Effector memory CD8-positive, alpha-beta T cell (primary cell): Measurements from ENCODE around the gene FXYD2.

ENCODE experiments used
- ATAC-seq: fragments of 150-1000 bp; cut with Tn5 transposase; replicated peaks from 2 replicates; pipeline ENCODE4 v1.10.0; 2021; ENCODE audit warnings: mild to moderate bottlenecking, moderate library complexity
- DNase-seq, 3 experiments: peaks; one replicate each; pipeline ENCODE4 v3.0.0; 2021
- H3K27ac Mint-ChIP-seq, 2 donors: one replicate each; pipeline ENCODE4 v1.8.0; 2022; ENCODE audit warnings: mild to moderate bottlenecking in 2 of 2, mixed read lengths in 2 of 2, moderate library complexity in 2 of 2
- H3K27me3 Mint-ChIP-seq, 2 donors: one replicate each; pipeline ENCODE4 v1.8.0; 2022; ENCODE audit warnings: mixed read lengths in 2 of 2
- H3K36me3 Mint-ChIP-seq: one replicate; pipeline ENCODE4 v1.8.0; 2022; ENCODE audit warnings: mild to moderate bottlenecking, moderate library complexity, mixed read lengths; ENCODE audit not compliant: insufficient read depth
- H3K4me1 Mint-ChIP-seq, 2 donors: one replicate each; pipeline ENCODE4 v1.8.0; 2022; ENCODE audit warnings: low read depth in 2 of 2, mixed read lengths in 2 of 2
- H3K4me3 Mint-ChIP-seq, 2 donors: one replicate each; pipeline ENCODE4 v1.8.0; 2022; ENCODE audit warnings: mild to moderate bottlenecking in 2 of 2, mixed read lengths in 2 of 2, moderate library complexity in 2 of 2
- H3K9me3 Mint-ChIP-seq, 2 donors: one replicate each; pipeline ENCODE4 v1.8.0; 2022; ENCODE audit warnings: mixed read lengths in 2 of 2

FXYD2 gene

DNA sequence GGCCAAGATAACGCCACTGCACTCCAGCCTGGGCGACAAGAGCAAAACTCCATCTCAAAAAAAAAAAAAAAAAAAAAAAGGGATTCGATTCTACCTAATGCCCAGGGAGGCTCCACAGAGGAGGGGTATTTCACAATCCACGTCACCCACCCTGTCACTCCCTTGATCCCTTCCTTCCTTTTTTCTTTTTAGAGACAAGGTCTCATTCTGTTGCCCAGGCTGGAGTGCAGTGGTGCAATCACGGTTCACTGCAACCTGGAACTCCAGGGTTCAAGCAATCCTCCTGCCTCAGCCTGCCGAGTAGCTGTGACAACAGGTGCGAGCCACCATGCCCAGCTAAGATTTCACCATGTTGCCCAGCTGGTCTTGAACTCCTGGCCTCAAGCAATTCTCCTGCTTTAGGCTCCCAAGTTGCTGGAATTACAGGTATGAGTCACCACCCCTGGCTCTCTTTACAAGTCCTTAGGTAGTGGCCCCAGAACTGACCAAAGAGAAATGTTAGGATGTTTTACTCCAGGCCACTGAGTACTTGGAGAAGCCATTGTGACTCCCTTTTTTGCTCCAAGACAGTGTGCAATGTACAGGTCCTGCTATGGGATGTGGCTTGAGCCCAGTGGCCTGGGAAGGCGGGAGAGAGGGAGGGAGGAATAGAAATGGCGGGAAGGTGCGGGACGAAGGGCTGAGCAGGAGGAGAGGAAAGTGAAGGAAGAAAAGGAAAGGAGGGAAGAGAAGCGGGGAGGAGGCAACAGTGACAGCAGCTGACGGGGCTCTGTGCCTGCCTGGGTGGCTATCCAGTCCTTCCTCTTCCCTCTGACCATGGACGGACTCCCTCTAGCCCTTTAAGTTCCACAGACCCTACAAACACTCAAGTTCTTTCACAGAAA lies 11.8 kb upstream of the FXYD2 start:
- H3K9me3 Mint-ChIP-seq, result no peaks in the 10 kb centered on the region
- H3K4me1 Mint-ChIP-seq, result peaks cover 20 to 22% of the 10 kb centered on the region in 2 donors
- peak overlapping the region in 1 of 2 donors; percentile 42 for H3K27ac Mint-ChIP-seq
- no peak overlapping the region for H3K4me3 Mint-ChIP-seq
- peaks cover 5% of the 10 kb centered on the region for H3K36me3 Mint-ChIP-seq
- DNase-seq (no peak), ATAC-seq (no peak)
- H3K27me3 Mint-ChIP-seq, result peaks cover 7 to 17% of the 10 kb centered on the region in 2 donors

DNA sequence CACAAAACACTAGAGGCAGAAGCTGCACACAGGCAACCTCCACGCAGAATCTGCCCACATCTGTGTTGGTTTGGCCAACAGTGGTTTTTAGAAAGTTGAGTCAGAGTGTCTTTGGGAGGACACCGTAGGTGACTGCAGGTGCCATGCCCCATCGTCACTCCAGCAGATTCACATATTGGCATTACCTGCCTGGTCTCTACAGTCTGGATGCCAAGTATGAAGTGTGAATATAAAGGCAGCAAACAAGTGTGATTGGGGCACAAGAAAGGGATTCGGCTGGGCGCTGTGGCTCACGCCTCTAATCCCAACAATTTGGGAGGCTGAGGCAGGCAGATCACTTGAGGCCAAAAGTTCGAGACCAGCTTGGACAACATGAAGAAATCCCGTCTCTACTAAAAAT lies 11.0 kb upstream of the FXYD2 start:
- H3K27ac Mint-ChIP-seq, result no peak overlapping the region
- H3K4me3 Mint-ChIP-seq, result no peak overlapping the region
- no peaks in the 10 kb centered on the region for H3K9me3 Mint-ChIP-seq
- H3K27me3 Mint-ChIP-seq, result peaks cover 7 to 17% of the 10 kb centered on the region in 2 donors
- ATAC-seq (no peak), DNase-seq (no peak)
- peaks cover 3% of the 10 kb centered on the region for H3K36me3 Mint-ChIP-seq
- peaks cover 25 to 28% of the 10 kb centered on the region in 2 donors for H3K4me1 Mint-ChIP-seq

DNA sequence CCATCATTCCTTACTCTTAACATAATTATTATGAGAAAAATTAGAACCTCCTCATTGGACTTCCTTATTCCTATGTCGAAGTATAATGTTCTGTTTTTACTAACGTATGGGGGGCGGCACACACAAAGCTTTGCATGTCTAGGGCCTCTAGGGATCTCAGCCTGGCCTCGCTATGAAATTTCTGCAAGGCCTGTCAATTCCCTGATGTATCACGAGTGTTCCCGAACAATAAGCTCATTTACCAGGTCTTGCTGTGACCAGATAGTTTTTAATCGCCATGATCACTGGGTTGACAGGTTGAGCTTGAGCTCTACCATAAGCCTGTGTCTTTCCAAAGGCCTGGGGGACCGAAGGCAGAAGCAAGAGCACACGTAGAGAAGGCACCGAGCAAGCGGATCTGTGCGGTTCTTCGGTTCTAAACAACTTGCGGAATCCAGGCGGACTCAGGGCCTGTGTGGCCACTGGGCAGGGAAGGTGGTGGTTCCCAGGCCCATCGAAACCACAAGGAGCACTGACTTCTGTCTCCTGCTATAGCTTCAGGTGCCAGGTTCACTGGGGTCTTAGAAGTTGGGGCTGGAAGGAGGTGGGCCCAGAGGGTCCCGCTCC lies 10.4 kb upstream of the FXYD2 start:
- ATAC-seq, result no peak

DNA sequence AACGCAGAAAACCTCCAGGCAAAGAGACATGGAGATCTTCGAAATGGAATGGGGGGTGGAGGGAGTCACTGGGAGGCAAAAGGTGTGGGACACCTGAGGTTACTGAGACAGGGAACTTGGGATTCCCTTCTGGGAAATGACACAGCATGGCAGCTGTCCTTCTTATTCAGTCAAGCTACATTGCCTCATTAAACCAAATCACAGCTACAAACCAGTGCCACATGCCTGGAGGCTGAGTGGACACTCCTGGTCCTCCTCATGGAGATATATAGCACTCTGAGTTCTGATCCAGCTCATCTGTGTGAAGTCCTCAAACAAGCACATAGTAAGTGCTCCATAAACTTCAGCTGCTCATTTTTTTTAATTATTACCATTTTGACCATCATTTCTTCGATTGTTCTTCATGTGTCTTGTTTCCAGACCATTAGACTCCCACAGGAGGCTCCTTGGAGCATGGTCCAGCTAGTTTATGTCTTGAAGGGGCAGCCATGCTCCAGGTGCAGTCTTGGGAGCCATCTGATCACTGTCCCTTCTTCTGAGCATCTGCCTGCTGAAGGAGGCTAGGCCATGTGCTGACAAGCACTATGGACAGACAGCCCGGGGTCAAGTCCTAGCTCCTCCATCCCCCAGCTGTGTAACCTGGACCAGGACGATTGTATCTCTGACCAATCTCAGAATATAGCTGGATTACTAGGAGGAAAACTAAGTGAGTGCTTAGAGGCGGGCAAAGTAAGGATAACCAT lies 9.7 kb upstream of the FXYD2 start:
- H3K4me3 Mint-ChIP-seq, result no peak overlapping the region
- no peak for ATAC-seq

More for the DNA sequence above, 10.4 kb upstream of the FXYD2 start:
- no peaks in the 10 kb centered on the region for H3K9me3 Mint-ChIP-seq
- peaks cover 7 to 17% of the 10 kb centered on the region in 2 donors for H3K27me3 Mint-ChIP-seq
- no peak overlapping the region for H3K4me3 Mint-ChIP-seq
- H3K4me1 Mint-ChIP-seq, result peaks cover 30 to 33% of the 10 kb centered on the region in 2 donors
- DNase-seq, result no peak
- H3K27ac Mint-ChIP-seq, result peak overlapping the region in 1 of 2 donors; percentile 16
- peaks cover 3% of the 10 kb centered on the region for H3K36me3 Mint-ChIP-seq

DNA sequence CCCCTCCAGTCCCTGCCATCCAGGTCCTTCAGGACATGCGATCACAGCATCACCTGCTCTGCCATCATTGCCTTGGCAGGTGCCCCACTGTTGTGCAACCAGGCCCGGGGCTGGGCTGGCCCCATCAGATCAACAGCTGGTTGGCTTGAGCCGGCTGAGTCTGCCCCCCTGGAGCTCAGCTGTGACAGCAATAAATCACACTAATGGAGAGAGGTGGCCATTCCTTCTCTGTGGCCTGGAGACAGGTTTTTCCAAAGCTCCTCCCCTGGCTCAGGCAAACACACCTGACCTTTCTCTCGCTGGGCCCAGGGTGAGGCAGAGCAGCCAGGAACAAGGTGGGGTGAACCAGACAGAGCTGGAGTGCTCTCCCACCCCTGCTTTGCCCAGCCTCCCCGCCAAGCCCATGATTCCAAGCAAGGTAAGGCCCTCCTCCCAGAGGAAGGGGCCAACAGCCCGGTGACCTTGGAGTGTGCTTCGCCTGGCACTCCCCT lies 8.9 kb upstream of the FXYD2 start:
- ATAC-seq (no peak), DNase-seq (no peak)
- peak overlapping the region; percentile 16 to 49 for H3K27ac Mint-ChIP-seq
- no peak overlapping the region for H3K4me3 Mint-ChIP-seq
- no peaks in the 10 kb centered on the region for H3K9me3 Mint-ChIP-seq
- peaks cover 7% of the 10 kb centered on the region for H3K36me3 Mint-ChIP-seq
- peaks cover 35 to 39% of the 10 kb centered on the region in 2 donors for H3K4me1 Mint-ChIP-seq
- H3K27me3 Mint-ChIP-seq, result peaks cover 7 to 17% of the 10 kb centered on the region in 2 donors

More for the DNA sequence above, 9.7 kb upstream of the FXYD2 start:
- Mint-ChIP-seq H3K9me3 (no peaks in the 10 kb centered on the region), H3K4me1 (peaks cover 31 to 32% of the 10 kb centered on the region in 2 donors), H3K36me3 (peaks cover 3% of the 10 kb centered on the region), H3K27ac (peak overlapping the region; percentile 16 to 49), H3K27me3 (peaks cover 7 to 17% of the 10 kb centered on the region in 2 donors)
- DNase-seq, result no peak

DNA sequence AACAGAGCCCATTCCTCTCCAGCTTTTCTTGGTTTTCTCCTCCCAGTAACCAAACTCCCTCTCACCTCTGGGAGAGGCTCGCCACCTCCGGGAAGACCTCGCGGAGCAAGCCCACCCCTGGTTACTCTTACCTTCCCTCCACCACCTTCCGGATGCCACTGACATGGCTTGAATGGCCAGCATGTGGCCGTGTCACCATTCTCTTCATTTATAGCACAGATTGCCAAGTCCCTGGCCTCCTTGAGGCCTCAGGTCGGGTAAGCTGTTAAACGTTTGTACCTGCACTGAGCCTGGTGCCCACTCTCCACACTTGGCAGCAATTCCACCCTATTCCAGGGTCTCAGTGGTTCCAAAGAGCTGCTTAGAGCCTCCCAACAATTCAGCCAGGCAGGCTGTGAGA lies 8.0 kb upstream of the FXYD2 start:
- ATAC-seq (no peak), DNase-seq (no peak)
- peaks cover 6% of the 10 kb centered on the region for H3K36me3 Mint-ChIP-seq
- H3K9me3 Mint-ChIP-seq, result no peaks in the 10 kb centered on the region
- peaks cover 7 to 17% of the 10 kb centered on the region in 2 donors for H3K27me3 Mint-ChIP-seq
- H3K4me3 Mint-ChIP-seq, result no peak overlapping the region
- H3K4me1 Mint-ChIP-seq, result peaks cover 36 to 40% of the 10 kb centered on the region in 2 donors
- peak overlapping the region; percentile 6 to 27 for H3K27ac Mint-ChIP-seq

DNA sequence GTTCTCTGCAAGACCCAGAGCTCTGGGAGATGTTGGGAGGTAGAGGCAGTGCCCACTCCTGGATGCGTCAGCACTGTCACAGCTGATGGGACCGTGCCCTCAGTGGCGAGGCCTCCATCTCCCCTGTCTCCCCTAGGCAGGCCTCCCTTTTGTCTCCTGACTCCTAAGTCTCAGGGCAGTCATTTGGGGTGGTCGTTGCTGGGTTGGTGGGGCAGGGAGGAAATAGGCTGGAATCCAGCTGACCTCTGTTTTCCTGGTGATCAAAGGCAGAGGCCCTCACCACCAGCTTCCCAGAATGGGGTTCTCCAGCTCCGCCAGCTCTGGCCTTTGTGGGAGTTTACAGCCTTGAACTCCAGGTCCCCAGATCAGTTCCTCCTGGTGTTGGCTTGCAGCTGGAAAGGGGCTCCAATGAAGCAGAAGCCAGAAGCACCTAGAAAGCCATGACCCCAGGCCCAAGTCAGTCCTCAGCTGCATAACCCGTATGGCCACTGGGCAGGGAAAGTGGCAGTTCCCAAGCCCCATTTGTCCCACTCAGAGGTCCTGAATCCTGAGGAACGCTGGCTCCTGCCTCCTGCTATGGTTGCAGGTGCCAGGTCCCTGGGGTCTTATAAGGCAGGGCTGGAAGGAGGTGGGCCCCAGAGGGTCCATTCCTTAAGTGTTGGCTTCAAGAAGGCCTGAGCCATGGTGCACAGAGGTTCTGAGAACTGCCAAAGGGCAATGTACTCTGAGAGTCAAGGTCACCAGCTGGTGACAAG lies 7.3 kb upstream of the FXYD2 start:
- Mint-ChIP-seq H3K27ac (peak overlapping the region; percentile 6 to 90), H3K4me3 (no peak overlapping the region), H3K36me3 (peaks cover 6% of the 10 kb centered on the region), H3K27me3 (peaks cover 7 to 16% of the 10 kb centered on the region in 2 donors), H3K9me3 (no peaks in the 10 kb centered on the region), H3K4me1 (peaks cover 32 to 37% of the 10 kb centered on the region in 2 donors)
- DNase-seq, result no peak
- ATAC-seq, result no peak

DNA sequence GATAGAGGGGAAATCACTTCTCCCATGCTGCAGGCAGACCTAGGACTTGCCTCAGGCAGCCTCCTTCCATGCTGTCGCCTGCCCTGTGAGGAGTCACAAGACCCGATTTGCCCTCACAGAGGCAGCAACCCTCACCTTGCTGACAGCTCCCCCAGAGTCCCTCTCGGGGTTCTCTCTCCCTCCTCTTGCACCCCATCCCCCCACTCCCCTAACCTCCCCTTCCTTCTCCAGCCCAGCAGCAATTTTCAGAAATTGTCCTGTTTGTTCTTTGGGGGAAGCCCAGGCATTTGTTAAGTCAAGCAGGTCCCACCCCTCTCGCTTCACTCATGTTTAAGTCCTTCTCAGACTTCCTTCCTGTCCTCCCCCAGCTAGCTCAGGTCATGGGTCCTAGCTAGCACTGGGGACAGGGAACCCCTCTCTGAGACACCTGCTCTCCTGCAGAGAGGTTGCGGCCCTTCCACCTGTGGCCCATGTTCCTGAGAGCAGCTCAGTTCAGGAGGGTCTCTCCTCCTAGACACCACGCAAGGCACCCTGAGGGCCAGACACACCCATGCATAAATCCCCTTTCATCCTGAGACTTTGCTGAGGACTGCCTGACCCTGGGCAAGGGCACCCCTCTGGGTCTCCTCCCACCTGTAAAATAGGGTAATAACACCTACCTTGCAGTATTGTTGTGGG lies 6.3 kb upstream of the FXYD2 start:
- peak overlapping the region; percentile 90 to 92 for H3K27ac Mint-ChIP-seq
- DNase-seq, result no peak
- peaks cover 28 to 40% of the 10 kb centered on the region in 2 donors for H3K4me1 Mint-ChIP-seq
- peaks cover 0 to 8% of the 10 kb centered on the region in 2 donors for H3K27me3 Mint-ChIP-seq
- H3K9me3 Mint-ChIP-seq, result no peaks in the 10 kb centered on the region
- H3K4me3 Mint-ChIP-seq, result peak overlapping the region; percentile 37 to 68
- H3K36me3 Mint-ChIP-seq, result peaks cover 6% of the 10 kb centered on the region
- no peak for ATAC-seq

DNA sequence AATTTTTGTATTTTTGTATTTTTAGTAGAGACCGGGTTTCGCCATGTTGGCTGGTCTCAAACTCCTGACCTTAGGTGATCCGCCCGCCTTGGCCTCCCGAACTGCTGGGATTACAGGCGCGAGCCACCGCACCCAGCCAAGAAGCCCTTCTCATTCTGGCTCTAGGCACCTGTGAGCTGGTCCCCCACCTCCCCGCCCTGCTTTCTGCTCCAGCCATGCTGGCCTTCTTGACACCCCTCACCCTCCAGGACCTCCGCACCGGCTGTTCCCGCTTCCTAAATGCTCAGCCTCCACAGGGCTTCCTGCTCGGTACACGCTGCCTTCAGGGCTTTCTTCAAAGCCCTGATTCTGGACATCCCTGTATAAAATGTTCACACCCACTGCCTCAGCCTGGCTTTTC lies 5.5 kb upstream of the FXYD2 start:
- Mint-ChIP-seq H3K36me3 (peaks cover 6% of the 10 kb centered on the region), H3K27me3 (peaks cover 0 to 6% of the 10 kb centered on the region in 2 donors), H3K4me3 (peak overlapping the region; percentile 37 to 68), H3K9me3 (no peaks in the 10 kb centered on the region), H3K4me1 (peaks cover 28 to 48% of the 10 kb centered on the region in 2 donors), H3K27ac (peak overlapping the region; percentile 90 to 92)
- ATAC-seq (no peak), DNase-seq (no peak)

DNA sequence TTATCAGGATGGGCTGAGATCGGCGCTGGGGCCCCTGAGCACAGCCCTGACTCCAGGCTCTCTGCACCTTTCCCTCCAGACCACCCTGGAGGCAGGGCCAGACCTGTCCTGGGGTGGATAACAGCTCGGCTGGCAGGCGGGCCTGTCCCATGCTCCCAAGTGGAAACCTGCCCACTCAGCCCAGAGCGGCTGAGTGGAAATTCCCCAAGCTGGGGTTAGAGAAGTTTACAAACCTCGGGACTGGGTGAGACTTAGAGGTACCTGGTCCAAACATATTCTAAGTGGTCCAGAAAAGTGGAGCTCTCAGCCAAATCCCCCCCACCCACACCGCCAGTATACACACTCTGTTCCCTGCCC lies 4.8 kb upstream of the FXYD2 start:
- ATAC-seq (no peak), DNase-seq (no peak)
- H3K27me3 Mint-ChIP-seq, result no peaks in the 10 kb centered on the region
- H3K9me3 Mint-ChIP-seq, result no peaks in the 10 kb centered on the region
- peaks cover 31 to 50% of the 10 kb centered on the region in 2 donors for H3K4me1 Mint-ChIP-seq
- no peak overlapping the region for H3K4me3 Mint-ChIP-seq
- peak overlapping the region; percentile 90 to 92 for H3K27ac Mint-ChIP-seq
- H3K36me3 Mint-ChIP-seq, result peaks cover 6% of the 10 kb centered on the region

DNA sequence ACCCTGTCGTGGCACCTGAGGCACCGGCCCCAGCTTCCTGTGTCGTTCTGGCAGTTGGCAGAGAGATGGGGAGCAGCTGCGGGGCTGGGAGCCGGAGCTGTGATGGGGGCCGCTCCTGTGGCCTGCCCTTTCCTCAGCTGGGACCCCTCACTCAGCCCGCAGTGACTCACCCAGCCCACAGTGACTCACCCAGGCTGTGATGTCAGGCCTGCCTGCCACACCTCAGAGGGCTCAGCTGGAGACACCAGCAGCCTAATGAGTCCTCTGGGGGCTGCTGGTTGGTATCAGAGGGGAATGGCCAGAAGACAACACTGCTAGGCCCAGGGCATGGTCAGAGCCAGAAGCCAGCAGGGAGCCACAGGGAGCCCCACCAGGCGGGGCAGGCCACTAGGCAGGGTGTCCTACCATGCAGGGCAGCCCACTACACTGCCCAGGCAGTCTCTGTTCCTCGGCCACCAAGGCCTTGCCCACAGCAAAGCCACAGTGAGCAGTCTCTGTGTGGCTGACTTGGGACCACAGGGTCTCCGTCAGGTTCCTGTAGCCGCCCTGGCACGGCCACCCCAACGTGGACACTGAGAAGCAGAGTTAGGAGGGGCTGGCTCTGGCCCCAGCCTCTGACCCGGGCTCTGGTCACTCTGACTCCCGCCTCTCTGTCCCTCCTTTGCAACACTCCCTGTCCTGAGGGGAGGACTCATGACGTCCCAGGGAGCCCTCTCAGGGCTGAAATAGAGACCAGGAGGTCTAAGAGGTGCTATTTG lies 4.2 kb upstream of the FXYD2 start:
- DNase-seq (peak; percentile 77 to 78 (median 77)), ATAC-seq (peak; percentile 95)
- Mint-ChIP-seq H3K4me1 (peaks cover 36 to 54% of the 10 kb centered on the region in 2 donors), H3K36me3 (peaks cover 6% of the 10 kb centered on the region), H3K27me3 (no peaks in the 10 kb centered on the region), H3K27ac (peak overlapping the region; percentile 90 to 92), H3K4me3 (peak overlapping the region; percentile 62 to 78), H3K9me3 (no peaks in the 10 kb centered on the region)
